ENCODE measurements around the gene TMEM94. TPM values are rescaled to one million over a fixed set of nuclear protein-coding genes. Genes with fewer than 3 reads are reported as not detected.
A peak's percentile ranks its signal among the peaks of the same experiment; 100 is the strongest.

TMEM94 gene
- total and polyA plus RNA-seq, 2 of the 13 experiments (the other 11 are each of a cell fraction or from before 2014, with no cell fraction given) = 32.6 to 134 TPM

- TF ChIP-seq PATZ1 (CRISPR knock-in tag; IDR thresholded peaks at IDR 0.05) = 0 out of 2 replicates have a peak, but pooled peaks have one; percentile 55
- TF ChIP-seq ZNF335 (CRISPR knock-in tag; IDR thresholded peaks at IDR 0.05) = peak; percentile 83; the same call in 1 of the 2 replicates
- no peak for TF ChIP-seq GMEB2 (CRISPR knock-in tag; IDR thresholded peaks at IDR 0.05; ENCODE audit: low read depth)
- TF ChIP-seq PRDM4 (CRISPR knock-in tag; IDR thresholded peaks at IDR 0.05; ENCODE audit: borderline replicate concordance) = no peak
- no peak for TF ChIP-seq RERE (CRISPR knock-in tag; IDR thresholded peaks at IDR 0.05; ENCODE audit: low read depth)
- peak; percentile 21 for TF ChIP-seq ZNF781 (CRISPR knock-in tag; IDR thresholded peaks at IDR 0.05; ENCODE audit: borderline replicate concordance, not compliant biosample characterization)
- peak; percentile 39; the same call in 1 of the 2 replicates for TF ChIP-seq TBX2 (CRISPR knock-in tag; IDR thresholded peaks at IDR 0.05; ENCODE audit: borderline replicate concordance)
- TF ChIP-seq SOX5 (CRISPR knock-in tag; IDR thresholded peaks at IDR 0.05; ENCODE audit: borderline replicate concordance) = peak; percentile 87
- peak; percentile 65 for TF ChIP-seq MYC (CRISPR knock-in tag; IDR thresholded peaks at IDR 0.05; ENCODE audit: borderline replicate concordance)
- no peak for TF ChIP-seq TOE1 (CRISPR knock-in tag; IDR thresholded peaks at IDR 0.05)
- peak; percentile 68 for TF ChIP-seq CSRNP1 (CRISPR knock-in tag; IDR thresholded peaks at IDR 0.05)
- TF ChIP-seq BCL3 (CRISPR knock-in tag; IDR thresholded peaks at IDR 0.05) = peak; percentile 43; the same call in 1 of the 2 replicates
Observed at GRCh38 chr17:75430159-75430974, 26.1 kb upstream of the TMEM94 start (continued).

All from HepG2 (cell line).